A673 (cell line): ENCODE data around the gene HK2.

ENCODE experiments used
- EZH2 ChIP-seq: fragments of 200-600 bp; sonication (generic); IDR thresholded peaks from 2 replicates; pipeline ENCODE4 v1.6.1; 2017; ENCODE audit warnings: borderline replicate concordance, low read depth, mild to moderate bottlenecking, mixed read lengths, antibody characterized with exemption, low read length; ENCODE audit not compliant: poor library complexity, severe bottlenecking
- TF ChIP-seq, protein P1 (sequence below): fragments of 300-800, 200-600 bp; sonication (generic); conservative IDR thresholded peaks from 2 replicates; pipeline ENCODE4 v1.5.1; 2017; ENCODE audit warnings: low read depth, mild to moderate bottlenecking, antibody characterized with exemption, low read length, moderate library complexity, mixed read lengths

DNA sequence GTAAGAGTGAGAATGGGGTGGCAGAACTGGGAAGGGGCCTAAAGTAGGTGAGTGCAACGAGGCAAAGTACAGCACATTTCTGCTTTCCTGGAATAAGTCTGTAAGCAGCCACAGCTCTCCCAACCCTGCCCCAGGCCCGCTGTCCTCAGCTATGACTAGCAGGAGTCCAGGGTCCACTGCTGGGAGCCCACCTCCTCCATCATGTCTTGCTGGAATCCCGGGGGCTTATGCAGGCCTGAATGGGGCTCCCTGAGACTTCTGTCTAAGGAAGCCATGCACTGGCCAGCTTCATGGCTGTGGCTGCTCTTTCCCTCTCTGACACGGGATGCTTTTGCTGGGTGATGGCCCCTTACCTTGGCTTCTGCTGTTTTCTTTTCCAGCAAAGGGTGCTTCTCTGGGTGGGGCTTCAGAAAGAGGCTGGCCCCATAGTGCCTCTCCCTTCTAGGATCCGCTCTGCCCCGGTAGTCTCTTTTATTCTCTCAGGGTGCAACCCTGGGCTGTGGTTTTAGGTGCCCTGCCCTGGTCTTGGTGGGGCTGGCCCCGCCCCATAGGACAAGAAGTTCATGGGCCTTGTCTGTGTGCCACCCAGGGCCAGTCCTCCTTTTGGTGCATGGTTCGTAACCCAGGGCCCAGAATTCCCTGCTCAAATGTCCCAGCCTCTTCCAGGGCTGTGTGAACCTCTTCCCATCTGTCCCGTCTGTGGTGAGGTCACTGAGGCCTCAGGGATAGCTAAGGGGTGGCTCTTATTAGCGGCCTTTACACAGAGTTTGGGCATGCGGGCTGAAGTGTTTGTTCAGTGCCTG is 90.7 kb downstream of the HK2 start:
- TF ChIP-seq, protein P1, sequence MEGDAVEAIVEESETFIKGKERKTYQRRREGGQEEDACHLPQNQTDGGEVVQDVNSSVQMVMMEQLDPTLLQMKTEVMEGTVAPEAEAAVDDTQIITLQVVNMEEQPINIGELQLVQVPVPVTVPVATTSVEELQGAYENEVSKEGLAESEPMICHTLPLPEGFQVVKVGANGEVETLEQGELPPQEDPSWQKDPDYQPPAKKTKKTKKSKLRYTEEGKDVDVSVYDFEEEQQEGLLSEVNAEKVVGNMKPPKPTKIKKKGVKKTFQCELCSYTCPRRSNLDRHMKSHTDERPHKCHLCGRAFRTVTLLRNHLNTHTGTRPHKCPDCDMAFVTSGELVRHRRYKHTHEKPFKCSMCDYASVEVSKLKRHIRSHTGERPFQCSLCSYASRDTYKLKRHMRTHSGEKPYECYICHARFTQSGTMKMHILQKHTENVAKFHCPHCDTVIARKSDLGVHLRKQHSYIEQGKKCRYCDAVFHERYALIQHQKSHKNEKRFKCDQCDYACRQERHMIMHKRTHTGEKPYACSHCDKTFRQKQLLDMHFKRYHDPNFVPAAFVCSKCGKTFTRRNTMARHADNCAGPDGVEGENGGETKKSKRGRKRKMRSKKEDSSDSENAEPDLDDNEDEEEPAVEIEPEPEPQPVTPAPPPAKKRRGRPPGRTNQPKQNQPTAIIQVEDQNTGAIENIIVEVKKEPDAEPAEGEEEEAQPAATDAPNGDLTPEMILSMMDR: no peak
- TF ChIP-seq EZH2: no peak
